Testis (tissue), 3 donors: Measurements from ENCODE around the gene ZNF414. TPM values are rescaled to one million over a fixed set of nuclear protein-coding genes. Genes with fewer than 3 reads are reported as not detected.

ENCODE experiments used
- DNase-seq: peaks from one replicate; pipeline ENCODE4 v3.0.0-alpha.2; 2019
- H3K27ac ChIP-seq, 2 donors: fragments of 200-600 bp; sonication (generic); one replicate each; pipeline ENCODE4 v1.5.1; 2019
- H3K27me3 ChIP-seq: fragments of 200-600 bp; sonication (generic); one replicate; pipeline ENCODE4 v1.5.1; 2019
- H3K36me3 ChIP-seq: fragments of 200-600 bp; sonication (generic); one replicate; pipeline ENCODE4 v1.5.1; 2017; ENCODE audit warnings: low read depth; ENCODE audit errors: missing control alignments
- H3K4me1 ChIP-seq: fragments of 200-600 bp; sonication (generic); one replicate; pipeline ENCODE4 v1.5.1; 2019
- H3K4me3 ChIP-seq, 2 donors: fragments of 200-600 bp; sonication (generic); one replicate each; pipeline ENCODE4 v1.5.1; 2017 to 2019
- H3K9me3 ChIP-seq: fragments of 200-600 bp; sonication (generic); one replicate; pipeline ENCODE4 v1.5.1; 2017
- POLR2A ChIP-seq: fragments of 450-650 bp; IDR thresholded peaks from one replicate; pipeline ENCODE4 v1.6.1; 2017; ENCODE audit warnings: antibody characterized with exemption, mild to moderate bottlenecking, moderate library complexity
- WGBS, 2 donors: methylation state at CpG; one replicate each; pipeline ENCODE4 v1.1.5; 2018; 5-methylcytosine and 5-hydroxymethylcytosine counted together
- intact Hi-C: fragments of 100-400 bp; cut with DNase I; formaldehyde crosslinking; loops from one replicate; pipeline ENCODE4 v1.15.1; 2023; ENCODE audit warnings: low total_unique reads
- polyA plus RNA-seq: library from polyadenylated mRNA; stranded (reverse); fragments of 350-450 nt; fragmentation: Illumina TruSeq; extraction: RNeasy Lipid Tissue Mini Kit (QIAGEN cat#74804); gene quantifications from one replicate; pipeline ENCODE4 v1.2.3, GENCODE V29; 2014; ENCODE audit warnings: low read depth, low replicate concordance; ENCODE audit not compliant: insufficient read depth
- total RNA-seq, 2 donors: library from RNA; depleted of rRNA; stranded (reverse); fragments of >200 nt; gene quantifications; one replicate each; pipeline ENCODE4 v1.2.3, GENCODE V29; 2016
- TF ChIP-seq, protein P1 (sequence below), 3 experiments: fragments of 450-650 bp in 2 of 3; fragments of 200-600 bp in 1 of 3; sonication (generic) in 1 of 3; IDR thresholded peaks; one replicate each; pipeline ENCODE4 v1.5.1; 2016 to 2019; ENCODE audit warnings: antibody characterized with exemption in 3 of 3, mild to moderate bottlenecking in 2 of 3, moderate library complexity in 1 of 3

The ZNF414 gene
- total and polyA plus RNA-seq, 3 donors from 2014 or later: 33.9 to 46.8 (median 35.8) TPM

DNA sequence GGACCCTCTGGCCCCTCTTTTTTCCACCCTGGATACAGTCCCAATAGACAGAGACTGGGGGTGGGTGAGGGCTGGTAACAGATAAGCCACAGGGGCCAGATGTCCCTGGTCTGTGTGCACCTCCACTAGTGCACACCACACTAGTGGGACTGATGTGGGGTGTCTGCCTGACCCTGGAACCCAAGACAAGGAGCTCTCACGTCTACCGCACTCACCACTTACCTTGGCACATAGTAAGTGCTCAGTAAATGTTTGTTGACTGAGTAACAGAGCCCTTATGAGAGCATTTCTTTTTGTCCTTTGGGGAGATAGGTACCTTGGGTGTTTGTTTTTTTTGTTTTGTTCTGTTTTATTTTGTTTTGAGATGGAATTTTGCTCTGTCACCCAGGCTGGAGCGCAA is 23.1 kb upstream of the ZNF414 start:
- no peak for DNase-seq
- no peak for TF ChIP-seq POLR2A
- TF ChIP-seq, protein P1, sequence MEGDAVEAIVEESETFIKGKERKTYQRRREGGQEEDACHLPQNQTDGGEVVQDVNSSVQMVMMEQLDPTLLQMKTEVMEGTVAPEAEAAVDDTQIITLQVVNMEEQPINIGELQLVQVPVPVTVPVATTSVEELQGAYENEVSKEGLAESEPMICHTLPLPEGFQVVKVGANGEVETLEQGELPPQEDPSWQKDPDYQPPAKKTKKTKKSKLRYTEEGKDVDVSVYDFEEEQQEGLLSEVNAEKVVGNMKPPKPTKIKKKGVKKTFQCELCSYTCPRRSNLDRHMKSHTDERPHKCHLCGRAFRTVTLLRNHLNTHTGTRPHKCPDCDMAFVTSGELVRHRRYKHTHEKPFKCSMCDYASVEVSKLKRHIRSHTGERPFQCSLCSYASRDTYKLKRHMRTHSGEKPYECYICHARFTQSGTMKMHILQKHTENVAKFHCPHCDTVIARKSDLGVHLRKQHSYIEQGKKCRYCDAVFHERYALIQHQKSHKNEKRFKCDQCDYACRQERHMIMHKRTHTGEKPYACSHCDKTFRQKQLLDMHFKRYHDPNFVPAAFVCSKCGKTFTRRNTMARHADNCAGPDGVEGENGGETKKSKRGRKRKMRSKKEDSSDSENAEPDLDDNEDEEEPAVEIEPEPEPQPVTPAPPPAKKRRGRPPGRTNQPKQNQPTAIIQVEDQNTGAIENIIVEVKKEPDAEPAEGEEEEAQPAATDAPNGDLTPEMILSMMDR (IDR thresholded peaks at IDR 0.05): no peak
- no peaks in the 10 kb centered on the region for H3K36me3 ChIP-seq
- no peaks in the 10 kb centered on the region for H3K4me1 ChIP-seq
- intact Hi-C loops: no loop called here
- H3K27ac ChIP-seq: no peak overlapping the region
- WGBS, 2 donors: 92 to 95% methylated on average over 3 of the region's 3 CpGs
- H3K9me3 ChIP-seq: no peaks in the 10 kb centered on the region
- H3K27me3 ChIP-seq: no peaks in the 10 kb centered on the region
- H3K4me3 ChIP-seq: no peak overlapping the region

DNA sequence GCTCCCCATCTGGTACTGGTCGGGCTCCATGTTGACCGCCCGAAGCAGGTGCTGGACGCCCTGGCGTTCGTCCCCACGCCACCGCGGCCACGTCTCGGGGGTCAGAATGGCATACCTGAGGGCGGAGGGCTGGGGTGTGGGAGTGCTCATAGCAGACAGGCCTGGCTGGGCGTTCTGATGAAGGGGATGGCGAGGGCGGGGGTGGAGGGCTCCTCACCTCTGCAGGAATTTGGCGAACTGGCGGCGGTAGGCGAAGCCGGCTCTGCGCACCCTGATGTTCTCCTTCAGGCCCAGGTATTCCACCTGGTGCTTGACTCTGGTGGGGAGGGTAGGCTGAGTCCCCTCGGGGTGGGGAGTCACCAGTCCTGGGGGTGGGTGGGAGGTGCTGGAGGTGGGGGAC is 22.3 kb upstream of the ZNF414 start:
- Histone ChIP-seq H3K9me3 (no peaks in the 10 kb centered on the region), H3K27me3 (no peaks in the 10 kb centered on the region), H3K27ac (no peak overlapping the region), H3K4me1 (no peaks in the 10 kb centered on the region), H3K4me3 (no peak overlapping the region), H3K36me3 (no peaks in the 10 kb centered on the region)
- TF ChIP-seq, protein P1 (IDR thresholded peaks at IDR 0.05): no peak
- no peak for TF ChIP-seq POLR2A
- WGBS, 2 donors: 83 to 88% methylated on average over 21 to 22 of the region's 22 CpGs
- DNase-seq: no peak
- intact Hi-C loops: no loop called here

DNA sequence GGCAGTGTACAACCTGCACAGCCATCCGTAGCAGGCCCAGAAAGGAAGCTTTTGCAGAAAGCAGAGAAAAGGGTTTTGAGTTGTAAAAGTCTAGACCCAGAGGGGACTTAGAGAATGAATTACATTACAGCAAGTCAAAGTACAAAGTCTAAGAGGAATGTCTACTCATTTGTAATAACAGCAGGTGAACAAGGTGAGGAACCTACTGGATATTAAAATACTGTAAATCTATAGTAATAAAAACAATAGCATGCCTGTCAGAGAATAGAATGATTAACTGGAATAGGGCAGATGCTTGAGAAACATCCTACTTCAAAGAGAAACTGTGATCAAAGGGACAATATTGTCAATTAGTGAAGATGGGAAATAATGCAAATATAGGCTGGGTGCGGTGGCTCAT is 18.3 kb upstream of the ZNF414 start:
- TF ChIP-seq POLR2A: no peak
- TF ChIP-seq, protein P1 (IDR thresholded peaks at IDR 0.05): no peak
- Histone ChIP-seq H3K36me3 (no peaks in the 10 kb centered on the region), H3K4me3 (no peak overlapping the region), H3K27me3 (no peaks in the 10 kb centered on the region), H3K9me3 (no peaks in the 10 kb centered on the region), H3K4me1 (peaks cover under 1% of the 10 kb centered on the region), H3K27ac (no peak overlapping the region)
- DNase-seq: no peak
- WGBS, 2 donors: 68 to 88% methylated on average over 2 of the region's 2 CpGs
- intact Hi-C loops: no loop called here

DNA sequence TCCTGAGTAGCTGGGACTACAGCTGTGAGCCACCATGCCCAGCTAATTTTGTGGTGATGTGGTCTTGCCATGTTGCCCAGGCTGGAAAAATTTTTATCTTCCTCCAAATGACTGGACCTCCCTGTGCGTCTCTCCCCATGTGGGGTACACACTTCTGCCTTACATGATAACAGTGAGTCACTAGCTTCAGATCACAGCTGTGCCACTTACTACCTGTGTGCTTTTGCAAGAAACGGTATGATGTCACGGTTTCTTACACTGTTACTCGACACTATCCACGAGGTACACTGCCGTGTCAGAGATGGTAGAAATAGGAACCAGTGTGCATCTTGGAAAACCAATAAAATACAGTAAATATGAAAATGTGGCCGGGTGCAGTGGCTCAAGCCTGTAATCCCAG is 17.5 kb upstream of the ZNF414 start:
- Histone ChIP-seq H3K27ac (no peak overlapping the region), H3K36me3 (no peaks in the 10 kb centered on the region), H3K4me3 (no peak overlapping the region), H3K4me1 (peaks cover 6% of the 10 kb centered on the region), H3K9me3 (no peaks in the 10 kb centered on the region), H3K27me3 (no peaks in the 10 kb centered on the region)
- WGBS, 2 donors: 90% methylated on average over 7 of the region's 7 CpGs
- DNase-seq: no peak
- intact Hi-C loops: no loop called here
- no peak for TF ChIP-seq POLR2A
- TF ChIP-seq, protein P1 (IDR thresholded peaks at IDR 0.05): no peak

DNA sequence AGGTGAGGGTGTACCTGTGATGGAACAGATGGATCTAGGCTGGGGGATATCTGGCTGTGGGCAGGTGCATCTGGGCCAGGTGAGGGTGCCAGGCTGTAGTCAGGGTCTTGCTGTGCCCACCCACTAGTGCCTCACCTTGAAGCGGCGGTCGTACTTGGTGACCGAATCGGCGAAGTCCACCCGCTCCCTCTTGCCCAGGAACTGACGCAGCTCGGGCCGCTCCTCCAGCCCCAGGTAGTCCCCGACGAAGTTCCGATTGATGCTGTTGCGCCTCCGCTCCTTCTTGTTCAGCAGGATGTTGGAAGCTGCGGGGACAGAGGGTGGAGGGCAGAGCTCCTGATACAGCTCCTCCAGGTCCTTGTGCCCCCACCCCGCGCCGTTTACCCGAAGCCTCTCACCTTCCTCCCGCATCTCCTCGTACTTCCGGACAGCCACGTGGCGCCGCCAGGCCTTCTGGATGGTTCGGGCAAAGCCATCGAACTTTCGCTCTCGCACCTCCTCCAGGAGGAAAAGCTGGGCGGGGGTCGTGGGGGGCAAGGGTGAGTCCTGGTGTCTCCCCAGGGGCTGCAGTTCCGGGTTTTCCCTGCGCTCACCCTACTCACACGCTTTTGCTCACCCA is 16.2 kb upstream of the ZNF414 start:
- Histone ChIP-seq H3K36me3 (no peaks in the 10 kb centered on the region), H3K9me3 (no peaks in the 10 kb centered on the region), H3K27me3 (no peaks in the 10 kb centered on the region), H3K4me3 (no peak overlapping the region), H3K4me1 (peaks cover 6% of the 10 kb centered on the region), H3K27ac (no peak overlapping the region)
- DNase-seq: no peak
- intact Hi-C loops: no loop called here
- TF ChIP-seq, protein P1 (IDR thresholded peaks at IDR 0.05): no peak
- no peak for TF ChIP-seq POLR2A
- 78 to 89% methylated on average over 35 of the region's 35 CpGs for WGBS, 2 donors
